Ishikawa (cell line): ENCODE results near the gene MVD.

Source experiments
- CEBPB ChIP-seq: IDR thresholded peaks from 2 replicates; pipeline ENCODE4 v1.6.1; 2012
- CREB1 ChIP-seq: IDR thresholded peaks from 2 replicates; pipeline ENCODE4 v1.6.1; 2012; ENCODE audit warnings: low read depth
- EGR1 ChIP-seq: IDR thresholded peaks from 2 replicates; pipeline ENCODE4 v1.6.1; 2012
- EP300 ChIP-seq: IDR thresholded peaks from 2 replicates; pipeline ENCODE4 v1.6.1; 2012; ENCODE audit warnings: borderline replicate concordance
- FOXM1 ChIP-seq: IDR thresholded peaks from 2 replicates; pipeline ENCODE4 v1.6.1; 2012; ENCODE audit warnings: low read depth, borderline replicate concordance
- NFIC ChIP-seq: IDR thresholded peaks from 2 replicates; pipeline ENCODE4 v1.6.1; 2012
- RAD21 ChIP-seq: IDR thresholded peaks from 2 replicates; pipeline ENCODE4 v1.6.1; 2012; ENCODE audit warnings: low read depth
- TAF1 ChIP-seq: IDR thresholded peaks from 2 replicates; pipeline ENCODE4 v1.6.1; 2012; ENCODE audit warnings: low read depth, mild to moderate bottlenecking
- TCF12 ChIP-seq: IDR thresholded peaks from 2 replicates; pipeline ENCODE4 v1.6.1; 2012; ENCODE audit warnings: low read depth
- TEAD4 ChIP-seq: IDR thresholded peaks from 2 replicates; pipeline ENCODE4 v1.6.1; 2012
- USF1 ChIP-seq: IDR thresholded peaks from 2 replicates; pipeline ENCODE4 v1.6.1; 2012
- YY1 ChIP-seq: IDR thresholded peaks from 2 replicates; pipeline ENCODE4 v1.6.1; 2012; ENCODE audit warnings: low read depth
- ZBTB7A ChIP-seq: IDR thresholded peaks from 2 replicates; pipeline ENCODE4 v1.6.1; 2012; ENCODE audit warnings: low read depth
- TF ChIP-seq, protein P1 (sequence below): IDR thresholded peaks from 2 replicates; pipeline ENCODE4 v1.6.1; 2012; ENCODE audit warnings: low read depth, mild to moderate bottlenecking
- TF ChIP-seq, protein P2 (sequence below): IDR thresholded peaks from 2 replicates; pipeline ENCODE4 v1.6.1; 2012

The MVD gene

DNA sequence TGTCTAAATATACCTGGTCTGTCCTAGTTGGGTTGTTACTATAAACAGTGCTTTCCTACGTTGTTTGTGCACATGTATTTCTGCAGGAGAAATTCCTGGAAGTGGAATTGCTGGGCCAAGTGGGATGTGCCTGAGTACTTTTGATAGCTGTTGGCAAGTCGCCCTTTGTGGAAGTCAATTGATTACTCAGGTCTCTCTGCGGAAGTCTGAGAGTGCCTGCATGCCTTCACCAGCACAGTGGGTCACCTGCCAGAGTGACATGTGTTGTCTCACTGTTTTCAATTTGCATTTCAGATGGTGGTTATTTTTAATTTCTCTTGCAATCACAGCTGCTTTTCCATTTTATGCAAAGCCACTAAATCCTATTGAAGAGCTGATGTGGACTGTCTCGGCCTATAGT is 2.3 kb upstream of the MVD start:
- TF ChIP-seq TAF1 (no peak), YY1 (no peak), TEAD4 (no peak), CEBPB (no peak), ZBTB7A (no peak), FOXM1 (no peak), EP300 (no peak), USF1 (no peak)
- TF ChIP-seq, protein P1, sequence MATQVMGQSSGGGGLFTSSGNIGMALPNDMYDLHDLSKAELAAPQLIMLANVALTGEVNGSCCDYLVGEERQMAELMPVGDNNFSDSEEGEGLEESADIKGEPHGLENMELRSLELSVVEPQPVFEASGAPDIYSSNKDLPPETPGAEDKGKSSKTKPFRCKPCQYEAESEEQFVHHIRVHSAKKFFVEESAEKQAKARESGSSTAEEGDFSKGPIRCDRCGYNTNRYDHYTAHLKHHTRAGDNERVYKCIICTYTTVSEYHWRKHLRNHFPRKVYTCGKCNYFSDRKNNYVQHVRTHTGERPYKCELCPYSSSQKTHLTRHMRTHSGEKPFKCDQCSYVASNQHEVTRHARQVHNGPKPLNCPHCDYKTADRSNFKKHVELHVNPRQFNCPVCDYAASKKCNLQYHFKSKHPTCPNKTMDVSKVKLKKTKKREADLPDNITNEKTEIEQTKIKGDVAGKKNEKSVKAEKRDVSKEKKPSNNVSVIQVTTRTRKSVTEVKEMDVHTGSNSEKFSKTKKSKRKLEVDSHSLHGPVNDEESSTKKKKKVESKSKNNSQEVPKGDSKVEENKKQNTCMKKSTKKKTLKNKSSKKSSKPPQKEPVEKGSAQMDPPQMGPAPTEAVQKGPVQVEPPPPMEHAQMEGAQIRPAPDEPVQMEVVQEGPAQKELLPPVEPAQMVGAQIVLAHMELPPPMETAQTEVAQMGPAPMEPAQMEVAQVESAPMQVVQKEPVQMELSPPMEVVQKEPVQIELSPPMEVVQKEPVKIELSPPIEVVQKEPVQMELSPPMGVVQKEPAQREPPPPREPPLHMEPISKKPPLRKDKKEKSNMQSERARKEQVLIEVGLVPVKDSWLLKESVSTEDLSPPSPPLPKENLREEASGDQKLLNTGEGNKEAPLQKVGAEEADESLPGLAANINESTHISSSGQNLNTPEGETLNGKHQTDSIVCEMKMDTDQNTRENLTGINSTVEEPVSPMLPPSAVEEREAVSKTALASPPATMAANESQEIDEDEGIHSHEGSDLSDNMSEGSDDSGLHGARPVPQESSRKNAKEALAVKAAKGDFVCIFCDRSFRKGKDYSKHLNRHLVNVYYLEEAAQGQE = no peak

DNA sequence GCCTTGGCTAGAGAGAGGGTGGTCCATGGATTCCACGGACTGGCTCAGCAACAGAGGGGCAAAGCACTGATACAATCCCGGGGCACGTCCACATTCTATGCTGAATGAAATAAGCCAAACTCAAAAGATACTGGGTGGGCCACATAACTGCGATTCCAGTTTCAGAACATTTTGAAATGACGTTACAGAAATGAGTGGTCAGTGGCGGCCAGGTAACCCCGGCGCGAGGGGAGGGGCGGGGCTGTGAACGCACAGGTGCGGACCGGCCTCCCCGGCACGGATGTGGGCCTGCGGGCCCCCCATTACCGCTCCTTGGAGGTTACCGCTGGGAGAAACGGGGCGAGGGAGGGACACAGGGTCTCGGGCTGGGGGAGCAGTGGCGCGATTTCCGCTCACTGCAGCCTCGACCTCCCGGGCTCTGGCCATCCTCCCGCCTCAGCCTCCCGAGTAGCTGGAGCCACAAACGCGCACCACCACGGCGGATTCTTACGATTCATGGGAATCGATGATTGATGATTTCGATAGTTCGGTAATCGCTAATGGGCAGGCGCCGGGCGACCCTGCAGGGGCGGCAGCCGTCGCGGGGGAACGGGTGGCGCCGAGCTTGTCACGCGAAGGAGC is 559 bp downstream of the MVD start:
- no peak for TF ChIP-seq CEBPB
- no peak for TF ChIP-seq CREB1
- no peak for TF ChIP-seq TAF1
- TF ChIP-seq EGR1 = no peak
- TF ChIP-seq TEAD4 = no peak
- TF ChIP-seq USF1 = no peak
- no peak for TF ChIP-seq EP300
- TF ChIP-seq, protein P2, sequence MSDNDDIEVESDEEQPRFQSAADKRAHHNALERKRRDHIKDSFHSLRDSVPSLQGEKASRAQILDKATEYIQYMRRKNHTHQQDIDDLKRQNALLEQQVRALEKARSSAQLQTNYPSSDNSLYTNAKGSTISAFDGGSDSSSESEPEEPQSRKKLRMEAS = no peak
- TF ChIP-seq ZBTB7A = no peak
- TF ChIP-seq, protein P1 = no peak
- TF ChIP-seq FOXM1 = no peak
- no peak for TF ChIP-seq NFIC
- no peak for TF ChIP-seq RAD21
- no peak for TF ChIP-seq YY1
- TF ChIP-seq TCF12 = no peak

DNA sequence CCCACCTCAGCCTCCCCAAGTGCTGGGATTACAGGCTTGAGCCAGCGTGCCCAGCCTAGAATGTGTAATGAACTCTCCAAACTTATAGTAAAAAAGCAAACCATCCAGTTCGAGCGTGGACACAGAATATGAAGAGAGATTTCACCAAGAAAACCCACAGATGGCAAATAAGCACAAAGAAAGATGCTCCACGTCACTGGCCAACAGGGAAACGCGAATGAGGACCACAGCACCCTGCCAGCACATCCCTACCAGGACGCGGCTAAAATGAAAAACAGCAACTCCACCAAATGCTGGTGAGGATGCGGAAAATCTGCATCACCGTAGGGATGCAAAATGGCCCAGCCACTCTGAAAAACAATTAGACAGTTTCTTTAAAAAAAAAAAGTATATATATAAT is 1.4 kb downstream of the MVD start:
- TF ChIP-seq, protein P1 = no peak
- no peak for TF ChIP-seq FOXM1
- no peak for TF ChIP-seq TEAD4
- TF ChIP-seq TCF12 = no peak
- TF ChIP-seq EP300 = no peak
- no peak for TF ChIP-seq RAD21
- no peak for TF ChIP-seq YY1
- no peak for TF ChIP-seq CEBPB
- no peak for TF ChIP-seq CREB1
- TF ChIP-seq USF1 = no peak
- TF ChIP-seq ZBTB7A = no peak
- no peak for TF ChIP-seq TAF1
- TF ChIP-seq EGR1 = no peak

DNA sequence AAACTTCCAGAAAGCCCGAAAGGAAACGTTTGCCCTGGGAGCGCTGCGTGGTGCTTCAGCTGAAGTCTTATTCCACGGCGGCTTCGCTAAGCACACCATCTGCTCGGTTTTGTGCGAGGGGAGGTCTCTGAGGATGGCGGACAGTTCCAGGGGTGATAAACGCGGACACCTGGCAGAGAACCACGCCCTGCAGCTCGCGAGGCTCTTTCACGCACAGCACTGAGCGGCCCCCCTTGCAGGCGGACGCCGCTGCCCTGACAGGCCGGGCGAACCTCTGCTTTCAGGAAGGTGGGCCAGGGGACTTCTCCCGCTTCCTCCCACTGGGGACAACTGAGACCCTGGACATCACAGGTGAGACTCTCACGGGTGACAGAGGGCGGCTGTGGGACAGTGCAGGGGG is 3.7 kb downstream of the MVD start:
- TF ChIP-seq TCF12 (no peak), EP300 (no peak), ZBTB7A (no peak), EGR1 (no peak), TAF1 (no peak), USF1 (no peak), NFIC (no peak), CEBPB (no peak), FOXM1 (no peak), CREB1 (no peak), TEAD4 (no peak), RAD21 (no peak), YY1 (no peak)
- TF ChIP-seq, protein P2 = no peak
- TF ChIP-seq, protein P1 = no peak
